ENCODE results near the gene ICOS.
"Not testable (repeated sequence)": the region's sequence is repeated elsewhere in the genome, so short reads cannot be mapped to it uniquely, and the experiment has no call there.

The ICOS gene

DNA sequence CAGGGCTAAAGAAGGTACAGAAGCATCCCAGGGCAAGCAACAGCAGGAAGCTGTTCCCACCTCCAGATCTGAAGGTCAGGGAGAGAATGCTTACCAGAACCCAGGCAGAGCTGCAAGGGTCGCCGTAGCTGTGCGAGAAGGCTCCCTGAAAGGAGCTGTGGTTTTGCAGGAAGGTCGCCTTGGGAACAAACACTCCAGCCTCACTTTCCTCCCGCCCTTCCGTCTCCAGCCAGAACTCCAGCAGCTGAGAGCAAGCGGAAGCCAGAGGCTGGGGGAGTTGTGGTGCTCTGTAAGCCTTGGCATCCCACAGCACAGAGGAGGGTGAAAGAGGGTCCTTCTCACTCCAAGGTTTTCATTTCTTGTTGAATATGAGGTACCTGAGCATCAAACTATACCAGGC lies 18.3 kb upstream of the ICOS start:
- DNase-seq (ENCODE audit: low spot score), result no peak

DNA sequence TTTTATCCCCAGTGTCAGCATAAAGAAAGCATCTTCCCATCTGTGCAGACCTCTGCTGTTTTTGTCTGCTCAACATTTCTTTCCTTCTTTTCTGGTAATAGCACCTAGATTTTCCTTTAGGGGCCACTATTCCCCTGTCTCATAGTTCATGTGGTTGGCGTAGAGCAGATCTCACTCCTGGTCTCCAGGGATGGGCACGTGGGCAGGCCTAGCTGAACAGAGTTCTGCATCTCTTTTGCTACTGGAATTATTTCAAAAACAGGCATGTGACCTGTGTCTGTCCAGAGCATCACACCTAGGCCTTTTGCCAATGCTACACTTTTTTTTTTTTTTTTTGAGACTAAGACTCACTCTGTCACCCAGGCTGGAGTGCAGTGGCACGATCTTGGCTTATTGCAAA lies 17.7 kb upstream of the ICOS start:
- DNase-seq (ENCODE audit: low spot score), result no peak

DNA sequence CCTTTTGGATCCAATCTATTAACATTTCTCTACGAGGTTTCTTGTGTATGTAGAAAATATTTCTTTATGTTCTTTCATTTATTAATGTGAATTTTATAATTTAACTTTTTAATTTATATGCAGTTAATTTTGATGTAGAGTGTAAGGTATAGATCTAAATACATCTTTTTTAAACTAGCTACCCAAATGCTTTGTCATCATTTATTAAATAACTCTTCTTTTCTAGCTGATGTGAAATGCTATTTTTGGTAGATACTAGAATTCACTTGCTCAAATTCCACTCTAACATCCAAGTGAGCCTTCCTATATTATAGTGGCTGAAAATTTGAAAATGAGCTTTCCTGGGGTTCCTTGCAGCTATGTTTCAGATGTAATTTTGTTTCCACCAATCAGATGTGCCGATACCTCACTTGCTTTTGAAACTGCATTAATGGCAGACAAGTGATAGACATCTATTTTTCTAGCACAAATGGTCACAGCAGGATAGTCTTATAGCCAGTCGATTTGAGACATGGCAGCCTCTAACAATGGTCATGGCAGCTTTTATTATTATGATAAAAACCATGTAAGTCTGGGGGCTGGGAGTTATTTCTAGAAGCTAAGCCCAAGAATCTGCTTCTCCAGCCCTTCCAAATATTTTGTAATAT lies 10.9 kb upstream of the ICOS start:
- no peak for DNase-seq (ENCODE audit: low spot score)

DNA sequence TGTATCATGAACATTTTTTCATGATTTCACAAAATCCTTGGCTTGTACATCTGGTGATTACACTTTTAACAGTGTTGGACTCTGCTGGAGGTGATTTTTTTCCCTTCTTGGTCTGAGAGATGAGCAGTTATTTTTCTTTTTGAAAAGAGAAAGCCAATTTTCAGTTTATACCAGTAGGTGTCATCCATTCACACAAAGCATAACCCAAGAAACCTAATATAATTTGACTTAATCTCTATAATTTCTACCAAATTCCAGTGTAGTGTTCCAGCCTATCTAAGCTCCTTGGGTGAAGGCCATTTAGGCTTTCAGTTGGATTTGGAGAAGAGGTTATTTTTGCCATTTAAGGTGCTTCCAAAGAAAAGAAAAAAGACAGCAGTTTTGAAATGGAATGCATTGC lies 7.7 kb upstream of the ICOS start:
- DNase-seq (ENCODE audit: low spot score), result peak; percentile 33

DNA sequence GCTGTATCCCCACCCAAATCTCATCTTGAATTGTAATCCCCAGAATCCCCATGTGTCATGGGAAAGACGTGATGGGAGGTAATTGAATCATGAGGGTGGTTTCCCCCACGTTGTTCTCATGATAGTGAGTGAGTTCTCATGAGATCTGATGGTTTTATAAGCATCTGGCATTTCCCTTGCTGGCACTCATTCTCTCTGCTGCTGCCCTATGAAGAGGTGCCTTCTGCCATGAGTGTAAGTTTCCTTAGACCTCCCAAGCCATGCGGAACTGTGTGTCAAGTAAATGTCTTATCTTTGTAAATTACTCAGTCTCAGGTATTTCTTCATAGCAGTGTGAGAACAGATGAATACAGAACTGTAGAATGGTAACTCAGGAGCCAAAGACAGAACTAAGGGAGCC lies 5.3 kb upstream of the ICOS start:
- not testable (repeated sequence) for DNase-seq (ENCODE audit: low spot score)

DNA sequence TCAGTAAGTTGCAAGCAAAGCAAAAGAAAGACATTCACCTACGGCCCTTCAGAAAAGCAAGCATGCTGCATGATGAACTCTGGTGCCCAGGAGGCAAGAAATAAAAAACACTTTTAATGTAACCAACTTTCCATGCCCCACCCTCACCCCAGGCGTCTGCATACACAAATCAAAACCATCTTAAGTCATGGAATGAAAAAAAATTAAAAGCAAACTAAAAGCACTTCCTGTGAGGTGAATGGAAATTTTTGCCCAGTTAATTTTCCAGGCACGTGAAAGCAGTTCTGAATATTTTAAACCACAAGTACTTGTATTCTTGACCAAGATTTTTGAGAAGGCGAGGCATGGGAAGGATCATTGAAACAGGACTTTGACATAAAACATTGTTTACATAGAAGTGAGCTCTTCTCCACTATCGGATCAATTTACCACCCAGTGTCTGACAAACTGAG lies 2.5 kb upstream of the ICOS start:
- DNase-seq (ENCODE audit: low spot score), result no peak

DNA sequence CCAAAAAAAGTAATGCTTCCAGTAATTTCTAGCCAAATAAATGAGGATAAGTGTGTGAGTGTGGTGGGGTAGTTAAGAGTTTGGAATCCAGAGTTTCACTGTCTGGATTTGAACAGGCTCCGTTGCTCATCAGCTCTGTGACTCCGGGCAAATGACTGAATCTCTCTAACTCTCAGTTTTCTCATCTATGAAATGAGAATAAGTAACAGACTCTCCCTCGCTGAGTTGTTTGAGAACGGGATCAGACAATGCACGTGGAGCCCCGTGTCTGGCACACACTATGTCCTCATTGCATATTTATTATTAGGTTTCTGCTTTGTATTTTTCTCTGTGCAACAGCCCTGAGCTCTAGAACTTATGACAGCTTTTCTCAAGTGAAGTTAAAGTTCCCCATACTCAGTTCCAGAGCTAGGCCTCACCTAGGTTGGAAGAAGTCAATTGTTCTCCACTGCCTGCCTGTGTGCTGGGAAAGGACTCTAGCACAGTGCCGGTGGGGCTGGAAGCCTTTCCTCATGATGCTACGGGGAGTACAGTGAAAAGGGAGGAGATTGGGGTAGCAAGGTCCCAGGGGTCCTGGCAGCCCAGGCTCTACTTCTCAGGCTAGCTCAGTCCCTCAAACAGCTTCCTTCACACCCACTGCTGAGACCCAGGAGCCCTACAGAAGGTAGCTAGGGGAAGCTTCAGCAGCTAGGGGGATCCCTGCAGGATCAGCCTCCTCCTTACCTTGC lies 1.7 kb upstream of the ICOS start:
- no peak for DNase-seq (ENCODE audit: low spot score)

DNA sequence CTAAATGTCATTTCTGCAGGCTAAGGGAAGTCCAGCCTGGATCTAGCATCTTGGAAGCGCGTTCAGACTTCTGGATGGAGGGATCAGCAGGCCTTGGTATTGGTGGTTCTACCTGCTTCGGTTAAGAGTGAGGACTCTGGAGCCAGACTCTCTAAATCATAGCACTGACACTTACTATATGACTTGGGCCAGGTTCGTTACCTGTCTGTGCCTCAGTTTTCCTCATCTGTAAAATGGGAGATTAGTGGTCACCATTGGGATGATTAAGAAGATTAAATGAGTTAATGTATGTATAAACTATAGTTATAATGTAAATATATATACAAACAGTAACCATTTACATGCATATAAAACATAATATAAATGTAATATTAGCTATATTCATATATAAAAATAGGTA lies 995 bp upstream of the ICOS start:
- no peak for DNase-seq (ENCODE audit: low spot score)

DNA sequence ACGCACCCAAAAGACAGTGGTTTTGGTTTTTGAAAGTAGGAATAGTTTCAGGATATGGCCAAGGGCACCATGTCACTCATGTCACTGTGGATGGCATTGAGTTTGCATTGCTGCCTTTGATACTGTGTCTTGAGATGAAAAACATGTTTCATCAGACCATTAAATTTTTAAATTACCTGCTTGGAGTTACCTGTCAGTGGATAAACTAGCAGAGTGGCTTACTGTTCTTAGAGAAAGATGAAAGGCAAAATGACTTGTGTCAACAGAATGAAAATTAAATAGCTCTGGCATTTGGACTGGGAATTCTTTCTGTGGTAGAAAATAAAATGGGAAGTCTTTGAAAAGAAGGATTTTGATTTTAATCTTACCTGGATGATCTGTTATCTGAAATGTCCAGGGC lies 386 bp downstream of the ICOS start:
- DNase-seq (ENCODE audit: low spot score), result no peak

DNA sequence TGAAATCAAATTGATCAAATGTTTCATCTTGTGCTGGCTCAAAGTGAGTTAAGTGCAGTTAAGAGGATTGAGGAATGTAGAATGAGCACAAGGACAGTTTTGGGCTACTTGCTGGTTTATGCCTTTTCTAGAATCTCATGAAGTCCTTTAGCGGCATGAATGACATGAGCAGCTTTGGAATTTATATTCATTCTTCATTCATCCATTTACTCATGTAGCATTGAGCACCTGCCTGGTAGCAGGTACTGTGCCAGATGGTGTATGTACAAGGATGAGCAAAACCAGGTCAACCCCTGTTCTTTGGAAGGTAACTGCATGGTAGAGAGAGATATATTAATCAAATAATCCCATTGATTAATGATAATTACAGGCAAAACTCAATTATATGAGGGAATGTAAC lies 1.2 kb downstream of the ICOS start:
- no peak for DNase-seq (ENCODE audit: low spot score)

DNA sequence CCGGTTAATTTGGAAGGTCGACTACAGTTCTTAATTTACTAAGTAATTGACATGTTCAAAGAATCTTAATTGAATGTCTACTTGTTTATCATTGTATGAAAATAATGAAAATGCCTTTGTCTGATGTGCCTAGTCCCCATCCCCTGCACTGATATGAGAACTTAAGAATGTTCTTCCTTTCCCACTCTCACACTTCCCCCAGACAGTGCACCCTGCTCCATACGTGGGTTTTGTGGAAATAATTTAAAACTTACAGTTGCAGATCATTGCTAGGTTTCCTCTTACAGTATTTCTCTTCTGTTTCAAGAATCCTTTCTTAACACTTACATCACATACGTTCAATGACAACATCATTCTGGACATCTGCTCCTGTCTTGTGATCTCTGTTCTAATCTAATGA lies 3.5 kb downstream of the ICOS start:
- DNase-seq (ENCODE audit: low spot score), result no peak

DNA sequence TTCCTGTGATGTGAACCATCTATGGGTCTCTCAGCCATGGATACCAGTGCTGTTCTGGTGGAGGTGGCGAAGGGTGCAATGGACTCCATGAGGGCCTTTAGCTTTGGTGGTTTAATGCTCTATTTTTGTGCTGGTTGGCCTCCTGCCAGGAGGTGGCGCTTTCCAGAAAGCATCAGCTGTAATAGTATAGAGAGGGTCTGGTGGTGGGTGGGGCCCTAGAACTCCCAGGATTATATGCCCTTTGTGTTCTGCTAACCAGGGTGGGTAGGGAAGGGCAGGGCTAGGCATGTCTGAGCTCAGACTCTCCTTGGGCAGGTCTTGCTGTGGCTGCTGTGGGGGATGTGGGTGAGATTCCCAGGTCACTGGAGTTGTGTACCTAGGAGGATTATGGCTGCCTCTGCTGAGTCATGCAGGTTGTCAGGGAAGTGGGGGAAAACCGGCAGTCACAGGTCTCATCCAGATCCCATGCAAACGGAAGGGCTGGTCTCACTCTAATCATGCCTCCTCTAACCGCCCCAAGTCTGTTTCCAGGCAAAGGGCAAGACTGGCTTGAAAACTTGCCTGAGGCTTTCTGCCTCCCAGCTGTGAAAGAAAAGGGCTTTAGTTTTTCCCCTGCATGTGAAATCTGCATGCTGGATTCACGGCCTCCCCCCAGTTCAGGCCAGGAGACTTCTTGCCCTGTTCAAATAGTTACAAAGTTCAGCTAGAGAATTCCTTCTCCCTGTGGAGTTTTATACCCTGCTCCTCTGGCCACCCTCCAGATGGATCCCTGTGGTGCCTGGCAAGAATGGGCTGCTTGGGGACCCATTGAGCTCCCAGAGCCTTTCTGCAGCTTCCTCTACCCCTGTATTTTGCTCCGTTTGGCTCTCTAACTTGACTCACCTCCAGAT lies 7.2 kb downstream of the ICOS start:
- peak; percentile 6 for DNase-seq (ENCODE audit: low spot score)

DNA sequence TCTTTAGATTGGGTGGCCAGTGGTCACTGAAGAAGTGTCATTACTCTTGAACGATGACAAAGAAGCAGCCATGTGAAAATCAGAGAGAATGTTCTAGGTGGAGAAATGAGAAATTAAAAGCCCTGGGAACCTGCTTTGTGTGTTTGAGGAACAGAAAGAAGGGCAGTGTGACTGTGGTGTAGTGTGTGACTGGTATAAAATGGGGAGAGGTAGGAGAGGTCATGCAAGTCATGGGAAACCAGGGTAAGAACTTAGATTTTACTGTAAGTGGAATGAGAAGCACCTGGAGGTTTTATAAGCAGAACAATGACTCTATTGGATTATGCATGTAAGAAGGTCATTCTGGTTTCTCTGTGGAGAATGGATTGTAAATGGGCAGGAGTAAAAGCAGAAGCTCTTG lies 12.2 kb downstream of the ICOS start:
- no peak for DNase-seq (ENCODE audit: low spot score)

DNA sequence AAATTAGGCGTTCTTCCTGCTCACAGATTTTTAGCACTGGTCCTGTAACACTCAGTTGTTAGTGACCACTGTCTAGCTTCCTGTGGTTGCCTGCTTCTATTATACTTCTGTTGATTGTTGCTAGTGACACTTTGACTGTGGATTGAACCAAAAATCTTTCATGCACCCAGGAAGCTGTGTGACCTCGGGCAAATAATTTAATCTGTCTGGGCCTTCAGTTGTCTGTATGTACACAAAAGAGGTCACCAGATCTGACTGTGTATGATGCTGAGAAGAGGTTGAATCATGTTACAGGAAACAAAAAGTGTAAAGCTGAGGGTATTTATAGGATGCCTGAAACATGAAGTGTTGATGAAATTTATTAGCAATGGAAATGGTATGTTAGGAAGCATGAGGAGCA lies 12.7 kb downstream of the ICOS start:
- DNase-seq (ENCODE audit: low spot score), result no peak

DNA sequence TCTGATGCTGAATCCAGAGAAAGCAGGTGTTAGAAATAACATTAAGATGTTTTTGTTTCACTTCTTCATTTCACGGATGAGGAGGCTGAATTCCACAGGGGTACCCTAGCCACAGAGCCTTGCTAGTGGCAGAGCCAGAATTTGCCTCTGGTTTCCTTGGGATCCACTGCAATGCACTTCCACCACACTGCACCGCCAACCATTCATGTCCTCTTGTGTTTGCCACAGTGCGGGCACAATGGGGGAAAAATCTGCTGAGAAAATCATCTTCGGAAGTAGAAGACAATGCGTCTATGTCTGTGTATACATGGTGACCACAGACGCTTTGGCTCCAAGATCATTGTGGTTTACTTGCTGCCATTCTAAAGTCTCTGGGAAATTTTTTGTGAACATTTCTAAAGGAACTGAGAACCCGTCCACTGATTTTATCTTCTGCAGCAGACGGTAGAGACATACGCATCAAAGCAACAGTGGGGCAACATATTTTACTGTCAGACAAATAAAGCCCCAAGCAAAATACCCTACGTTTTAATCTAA lies 14.9 kb downstream of the ICOS start:
- DNase-seq (ENCODE audit: low spot score), result peak; percentile 45

DNA sequence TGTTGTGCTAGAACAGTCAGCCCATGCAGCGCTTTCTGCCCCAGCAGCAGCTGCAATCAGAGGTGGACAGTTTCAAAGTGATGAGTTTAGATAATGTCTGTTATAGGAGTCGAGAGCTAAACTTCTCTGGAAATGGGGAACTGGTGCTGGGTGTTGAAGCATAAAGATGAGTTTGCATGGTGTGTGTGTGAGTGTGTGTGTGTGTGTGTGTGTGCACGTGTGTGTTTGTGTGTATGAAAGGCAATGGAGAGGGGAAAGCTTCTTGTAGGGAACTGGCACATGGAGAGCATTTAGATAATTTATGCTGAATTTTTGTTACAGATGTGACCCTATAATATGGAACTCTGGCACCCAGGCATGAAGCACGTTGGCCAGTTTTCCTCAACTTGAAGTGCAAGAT lies 22.7 kb downstream of the ICOS start:
- DNase-seq (ENCODE audit: low spot score), result no peak

DNA sequence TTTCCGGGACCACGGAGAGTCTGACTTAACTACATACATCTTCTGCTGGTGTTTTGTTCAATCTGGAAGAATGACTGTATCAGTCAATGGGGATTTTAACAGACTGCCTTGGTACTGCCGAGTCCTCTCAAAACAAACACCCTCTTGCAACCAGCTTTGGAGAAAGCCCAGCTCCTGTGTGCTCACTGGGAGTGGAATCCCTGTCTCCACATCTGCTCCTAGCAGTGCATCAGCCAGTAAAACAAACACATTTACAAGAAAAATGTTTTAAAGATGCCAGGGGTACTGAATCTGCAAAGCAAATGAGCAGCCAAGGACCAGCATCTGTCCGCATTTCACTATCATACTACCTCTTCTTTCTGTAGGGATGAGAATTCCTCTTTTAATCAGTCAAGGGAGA lies 23.1 kb downstream of the ICOS start:
- DNase-seq (ENCODE audit: low spot score), result no peak

DNA sequence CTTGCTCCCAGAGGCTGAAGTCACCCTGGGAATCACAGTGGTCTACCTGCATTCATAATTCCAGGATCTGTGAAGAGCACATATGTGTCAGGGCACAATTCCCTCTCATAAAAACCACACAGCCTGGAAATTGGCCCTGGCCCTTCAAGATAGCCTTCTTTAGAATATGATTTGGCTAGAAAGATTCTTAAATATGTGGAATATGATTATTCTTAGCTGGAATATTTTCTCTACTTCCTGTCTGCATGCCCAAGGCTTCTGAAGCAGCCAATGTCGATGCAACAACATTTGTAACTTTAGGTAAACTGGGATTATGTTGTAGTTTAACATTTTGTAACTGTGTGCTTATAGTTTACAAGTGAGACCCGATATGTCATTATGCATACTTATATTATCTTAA lies 24.2 kb downstream of the ICOS start:
- no peak for DNase-seq (ENCODE audit: low spot score)

DNA sequence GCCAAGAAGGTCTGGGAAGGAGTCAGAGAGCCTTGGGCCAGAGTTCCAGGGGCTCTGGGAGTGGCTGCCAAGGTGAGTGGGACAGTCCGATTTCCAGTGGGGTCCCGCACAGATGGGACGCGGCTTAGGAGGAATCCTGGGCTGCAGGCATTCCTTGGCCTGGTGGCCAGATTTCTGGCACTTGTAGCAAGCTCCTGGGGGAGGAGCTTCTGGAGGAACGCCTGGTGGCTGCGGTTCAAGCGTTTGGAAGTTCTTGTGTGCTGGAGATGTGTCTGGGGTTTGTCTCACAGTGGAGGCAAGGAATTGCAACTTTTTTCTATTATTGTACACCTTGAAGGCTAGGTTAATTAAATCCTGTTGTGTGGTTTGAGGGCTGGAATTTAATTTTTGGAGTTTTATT lies 28.6 kb downstream of the ICOS start:
- not testable (repeated sequence) for DNase-seq (ENCODE audit: low spot score)

DNA sequence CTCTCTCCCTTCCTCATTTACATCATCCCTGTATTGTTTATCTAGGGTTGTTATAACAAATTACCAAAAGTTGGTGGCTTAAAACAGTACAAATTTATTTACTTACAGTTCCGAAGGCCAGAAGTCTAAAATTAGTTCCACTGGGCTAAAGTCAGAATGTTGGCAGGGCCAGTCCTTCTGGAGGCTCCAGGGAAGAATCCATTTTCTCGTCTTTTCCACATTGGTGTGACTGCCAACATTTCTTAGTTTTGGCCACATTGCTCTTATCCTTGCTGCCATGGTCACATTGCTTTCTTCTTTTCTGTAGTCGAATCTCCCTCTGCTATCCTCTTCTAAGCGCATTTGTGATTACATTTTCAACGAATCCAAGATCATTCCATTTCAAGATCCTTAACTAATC lies 34.7 kb downstream of the ICOS start:
- DNase-seq (ENCODE audit: low spot score), result no peak

DNA sequence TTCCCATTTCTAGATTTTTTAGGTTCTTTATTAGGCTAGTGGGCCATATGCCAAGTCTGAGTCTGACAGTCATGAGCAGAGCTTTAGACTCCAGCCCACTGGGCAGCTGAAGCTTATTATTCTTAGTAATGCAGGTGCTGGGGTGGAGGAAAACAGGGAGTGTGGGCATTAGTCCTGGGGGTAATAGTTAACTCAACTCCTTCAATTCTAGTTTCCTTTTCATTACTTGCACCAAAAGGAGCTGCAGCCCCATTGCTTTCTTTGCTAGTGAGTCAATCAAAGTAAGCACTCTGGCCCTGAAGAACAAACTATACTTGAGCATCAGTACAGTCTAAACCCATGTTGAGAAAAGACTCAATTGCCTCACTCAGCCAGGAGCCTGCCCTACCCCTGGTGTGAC lies 35.5 kb downstream of the ICOS start:
- no peak for DNase-seq (ENCODE audit: low spot score)

DNA sequence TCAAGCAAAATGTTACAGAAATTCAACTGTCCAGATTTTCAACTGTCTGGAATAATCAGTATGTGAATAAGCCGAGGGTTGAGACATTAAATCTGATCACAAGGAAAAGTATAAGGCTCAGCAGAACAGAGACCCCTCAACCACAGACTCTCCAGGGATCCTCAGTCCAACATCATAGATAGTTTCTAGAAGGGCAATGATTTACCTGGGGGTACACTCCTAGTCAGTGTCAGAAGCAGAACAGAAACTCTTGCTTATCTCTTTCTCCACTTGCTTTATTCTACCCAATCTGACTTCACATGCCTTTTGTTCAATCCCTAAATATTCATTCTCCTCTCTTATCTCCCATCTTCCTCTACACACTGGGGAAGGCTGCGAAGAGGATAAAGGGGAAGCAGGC lies 36.4 kb downstream of the ICOS start:
- no peak for DNase-seq (ENCODE audit: low spot score)

DNA sequence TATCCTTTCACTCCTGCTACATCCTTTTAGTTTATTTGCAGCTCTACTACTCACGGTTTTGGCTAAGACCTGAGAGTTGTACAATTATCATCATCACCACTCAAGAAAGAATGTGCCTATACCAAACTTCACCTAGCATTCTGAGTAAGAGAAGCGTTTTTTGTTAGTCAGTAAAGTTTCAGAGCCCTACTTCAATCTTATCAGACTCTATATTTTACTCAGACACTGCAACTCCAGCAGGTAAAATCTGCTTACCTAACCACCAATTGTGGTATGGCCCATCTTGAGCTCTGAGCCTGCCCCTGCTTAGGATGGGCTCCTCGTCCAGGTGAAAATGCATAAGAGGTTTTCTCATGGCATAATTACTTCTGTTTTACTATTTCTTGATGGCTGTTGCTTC lies 37.1 kb downstream of the ICOS start:
- DNase-seq (ENCODE audit: low spot score), result no peak

Measured in NAMALWA (cell line).